Measurements from ENCODE around the gene PRDX6. TPM values are rescaled to one million over a fixed set of nuclear protein-coding genes. Genes with fewer than 3 reads are reported as not detected.

The PRDX6 gene
- total RNA-seq, 2 donors from 2014 or later: 102 to 154 TPM

- Histone ChIP-seq H3K4me1 (ENCODE audit: control insufficient read depth in 1 of 2, low read depth in 2 of 2) (peaks cover 20 to 24% of the 10 kb centered on the region in 2 donors), H3K4me3 (no peak overlapping the region), H3K36me3 (peaks cover 44% of the 10 kb centered on the region), H3K27me3 (replicated peaks; ENCODE audit: insufficient read depth) (no peaks in the 10 kb centered on the region), H3K9me3 (no peaks in the 10 kb centered on the region), H3K27ac (no peak overlapping the region)
- DNase-seq (ENCODE audit: low spot score) (no peak), ATAC-seq (ENCODE audit: insufficient number of reproducible peaks, low FRiP score, low read depth) (no peak)
- TF ChIP-seq CTCF (IDR thresholded peaks at IDR 0.05): no peak
Measured at GRCh38 chr1:173481195-173481772, 4.1 kb downstream of the PRDX6 start.

GRCh38 chr1:173482683-173483082, 5.5 kb downstream of the PRDX6 start:
- Histone ChIP-seq H3K27ac (no peak overlapping the region), H3K4me3 (no peak overlapping the region), H3K9me3 (no peaks in the 10 kb centered on the region), H3K4me1 (ENCODE audit: control insufficient read depth in 1 of 2, low read depth in 2 of 2) (peaks cover 20 to 23% of the 10 kb centered on the region in 2 donors), H3K36me3 (peaks cover 57% of the 10 kb centered on the region), H3K27me3 (replicated peaks; ENCODE audit: insufficient read depth) (no peaks in the 10 kb centered on the region)
- ATAC-seq (ENCODE audit: insufficient number of reproducible peaks, low FRiP score, low read depth) (no peak), DNase-seq (ENCODE audit: low spot score) (no peak)
- no peak for TF ChIP-seq CTCF (IDR thresholded peaks at IDR 0.05)

GRCh38 chr1:173484276-173484675, 7.1 kb downstream of the PRDX6 start:
- ATAC-seq (ENCODE audit: insufficient number of reproducible peaks, low FRiP score, low read depth): no peak
- H3K36me3 ChIP-seq: peaks cover 71% of the 10 kb centered on the region
- TF ChIP-seq CTCF (IDR thresholded peaks at IDR 0.05): no peak
- H3K27ac ChIP-seq: no peak overlapping the region
- H3K27me3 ChIP-seq (replicated peaks; ENCODE audit: insufficient read depth): no peaks in the 10 kb centered on the region
- no peak for DNase-seq (ENCODE audit: low spot score)
- no peak overlapping the region for H3K4me3 ChIP-seq
- no peaks in the 10 kb centered on the region for H3K9me3 ChIP-seq
- peaks cover 11 to 12% of the 10 kb centered on the region in 2 donors for H3K4me1 ChIP-seq (ENCODE audit: control insufficient read depth in 1 of 2, low read depth in 2 of 2)

GRCh38 chr1:173485401-173485800, 8.3 kb downstream of the PRDX6 start:
- TF ChIP-seq CTCF (IDR thresholded peaks at IDR 0.05): no peak
- DNase-seq (ENCODE audit: low spot score) (no peak), ATAC-seq (ENCODE audit: insufficient number of reproducible peaks, low FRiP score, low read depth) (no peak)
- Histone ChIP-seq H3K27ac (no peak overlapping the region), H3K4me1 (ENCODE audit: control insufficient read depth in 1 of 2, low read depth in 2 of 2) (peaks cover under 1 to 3% of the 10 kb centered on the region in 2 donors), H3K27me3 (replicated peaks; ENCODE audit: insufficient read depth) (no peaks in the 10 kb centered on the region), H3K36me3 (peaks cover 73% of the 10 kb centered on the region), H3K9me3 (no peaks in the 10 kb centered on the region), H3K4me3 (no peak overlapping the region)

- Histone ChIP-seq H3K36me3 (peaks cover 58% of the 10 kb centered on the region), H3K4me3 (no peak overlapping the region), H3K27ac (no peak overlapping the region), H3K27me3 (replicated peaks; ENCODE audit: insufficient read depth) (no peaks in the 10 kb centered on the region), H3K4me1 (ENCODE audit: control insufficient read depth in 1 of 2, low read depth in 2 of 2) (no peaks in the 10 kb centered on the region), H3K9me3 (no peaks in the 10 kb centered on the region)
- no peak for ATAC-seq (ENCODE audit: insufficient number of reproducible peaks, low FRiP score, low read depth)
- no peak for DNase-seq (ENCODE audit: low spot score)
- TF ChIP-seq CTCF (IDR thresholded peaks at IDR 0.05): no peak
Measured at GRCh38 chr1:173488001-173488400, 10.9 kb downstream of the PRDX6 start.

All from thoracic aorta (tissue), 2 donors.